ENCODE data around the gene SMAD7. TPM values are rescaled to one million over a fixed set of nuclear protein-coding genes. Genes with fewer than 3 reads are reported as not detected.

SMAD7 gene
- total RNA-seq, 2 experiments from 2014 or later, result 244 to 254 TPM

GRCh38 chr18:48944634-48945033, 6.1 kb downstream of the SMAD7 start:
- H3K36me3 ChIP-seq (ENCODE audit: insufficient read depth, low read length), result peaks cover 31% of the 10 kb centered on the region
- peak overlapping the region; percentile 99 for H3K27ac Mint-ChIP-seq
- CTCF ChIA-PET, result interaction anchor here (0.8 kb wide), 1 partner anchor 16 kb away, joined by 3 read pairs; no protein-coding TSS in a partner anchor

GRCh38 chr18:48943736-48944527, 6.8 kb downstream of the SMAD7 start:
- no peaks in the 10 kb centered on the region for H3K9me3 Mint-ChIP-seq
- peak overlapping the region; percentile 83 for H3K4me3 Mint-ChIP-seq
- ChIA-PET POLR2A (interaction anchor here (0.7 to 1.5 kb wide), 5 partner anchors 8 to 100 kb away, joined by 3 to 5 read pairs (median 3); no protein-coding TSS in a partner anchor), CTCF (no interaction called here)
- no peaks in the 10 kb centered on the region for H3K27me3 Mint-ChIP-seq
- DNase-seq (peak in 2 of 14 experiments; percentile 61 to 71), ATAC-seq (ENCODE audit: poor library complexity) (no peak)
- H3K27me3 ChIP-seq (ENCODE audit: control insufficient read depth in 1 of 2, insufficient read depth in 2 of 2, low read length in 2 of 2), result no peaks in the 10 kb centered on the region
- peak overlapping the region; percentile 99 for H3K27ac Mint-ChIP-seq
- H3K9me3 ChIP-seq (ENCODE audit: control insufficient read depth in 1 of 2, insufficient read depth in 1 of 2, low read length in 2 of 2), result no peaks in the 10 kb centered on the region
- TF ChIP-seq CTCF (IDR thresholded peaks at IDR 0.05), result no peak
- no peak overlapping the region for H3K27ac ChIP-seq (ENCODE audit: low read depth in 1 of 2, low read length in 2 of 2)
- H3K4me3 ChIP-seq (ENCODE audit: low read length), result no peak overlapping the region
- H3K36me3 ChIP-seq (ENCODE audit: insufficient read depth, low read length), result peaks cover 31% of the 10 kb centered on the region
- H3K36me3 Mint-ChIP-seq (ENCODE audit: low read depth), result peaks cover 58% of the 10 kb centered on the region
- peaks cover 95% of the 10 kb centered on the region for H3K4me1 ChIP-seq (ENCODE audit: insufficient read depth, low read length)
- peaks cover 92% of the 10 kb centered on the region for H3K4me1 Mint-ChIP-seq (ENCODE audit: low read depth)
- intact Hi-C loops (cut with DNase I, micrococcal nuclease), result loop anchor here (5.0 to 10.0 kb wide), 9 partner anchors 33 to 1933 kb away; partner anchors contain the start of genes ACAA2 (in 1 of the 2), C18orf32 (in 1 of the 2) and ME2 (in 1 of the 2)

More at GRCh38 chr18:48944634-48945033, 6.1 kb downstream of the SMAD7 start:
- no peaks in the 10 kb centered on the region for H3K9me3 Mint-ChIP-seq
- POLR2A ChIA-PET, result interaction anchor here (0.8 to 1.5 kb wide), 5 partner anchors 8 to 100 kb away, joined by 3 to 5 read pairs (median 3); no protein-coding TSS in a partner anchor
- peaks cover 63% of the 10 kb centered on the region for H3K36me3 Mint-ChIP-seq (ENCODE audit: low read depth)
- TF ChIP-seq CTCF (IDR thresholded peaks at IDR 0.05), result no peak
- intact Hi-C loops (cut with DNase I, micrococcal nuclease), result loop anchor here (5.0 to 10.0 kb wide), 10 partner anchors 32 to 1933 kb away; partner anchors contain the start of genes ACAA2 (in 1 of the 2), C18orf32 (in 1 of the 2) and ME2 (in 1 of the 2)
- H3K4me1 Mint-ChIP-seq (ENCODE audit: low read depth), result peaks cover 95% of the 10 kb centered on the region
- no peak overlapping the region for H3K27ac ChIP-seq (ENCODE audit: low read depth in 1 of 2, low read length in 2 of 2)
- H3K4me3 Mint-ChIP-seq, result peak overlapping the region; percentile 83
- ATAC-seq (ENCODE audit: poor library complexity) (no peak), DNase-seq (peak in 1 of 14 experiments; percentile 5)
- H3K4me1 ChIP-seq (ENCODE audit: insufficient read depth, low read length), result peaks cover 96% of the 10 kb centered on the region
- no peak overlapping the region for H3K4me3 ChIP-seq (ENCODE audit: low read length)
- no peaks in the 10 kb centered on the region for H3K27me3 ChIP-seq (ENCODE audit: control insufficient read depth in 1 of 2, insufficient read depth in 2 of 2, low read length in 2 of 2)
- no peaks in the 10 kb centered on the region for H3K27me3 Mint-ChIP-seq
- H3K9me3 ChIP-seq (ENCODE audit: control insufficient read depth in 1 of 2, insufficient read depth in 1 of 2, low read length in 2 of 2), result no peaks in the 10 kb centered on the region

GRCh38 chr18:48943333-48943732, 7.4 kb downstream of the SMAD7 start:
- intact Hi-C loops (cut with DNase I, micrococcal nuclease), result loop anchor here (5.0 to 10.0 kb wide), 9 partner anchors 34 to 1934 kb away; partner anchors contain the start of genes ACAA2 (in 1 of the 2), C18orf32 (in 1 of the 2) and ME2 (in 1 of the 2)
- peaks cover 34% of the 10 kb centered on the region for H3K36me3 ChIP-seq (ENCODE audit: insufficient read depth, low read length)
- H3K4me3 ChIP-seq (ENCODE audit: low read length), result no peak overlapping the region

More at GRCh38 chr18:48943333-48943732, 7.4 kb downstream of the SMAD7 start:
- ChIA-PET POLR2A (interaction anchor here (0.7 kb wide), 1 partner anchor 13 kb away, joined by 3 read pairs; no protein-coding TSS in a partner anchor), CTCF (no interaction called here)
- Mint-ChIP-seq H3K4me1 (ENCODE audit: low read depth) (peaks cover 97% of the 10 kb centered on the region), H3K27me3 (no peaks in the 10 kb centered on the region), H3K36me3 (ENCODE audit: low read depth) (peaks cover 56% of the 10 kb centered on the region), H3K27ac (peak overlapping the region; percentile 45), H3K4me3 (peak overlapping the region; percentile 83), H3K9me3 (no peaks in the 10 kb centered on the region)
- H3K27ac ChIP-seq (ENCODE audit: low read depth in 1 of 2, low read length in 2 of 2), result no peak overlapping the region
- no peak for TF ChIP-seq CTCF (IDR thresholded peaks at IDR 0.05)
- peaks cover 98% of the 10 kb centered on the region for H3K4me1 ChIP-seq (ENCODE audit: insufficient read depth, low read length)
- ATAC-seq (ENCODE audit: poor library complexity) (no peak), DNase-seq (no peak)
- H3K9me3 ChIP-seq (ENCODE audit: control insufficient read depth in 1 of 2, insufficient read depth in 1 of 2, low read length in 2 of 2), result no peaks in the 10 kb centered on the region
- H3K27me3 ChIP-seq (ENCODE audit: control insufficient read depth in 1 of 2, insufficient read depth in 2 of 2, low read length in 2 of 2), result no peaks in the 10 kb centered on the region
